ENCODE measurements around the gene SCART1. TPM values are rescaled to one million over a fixed set of nuclear protein-coding genes. Genes with fewer than 3 reads are reported as not detected.
A peak's percentile ranks its signal among the peaks of the same experiment; 100 is the strongest.

Gene SCART1
- total RNA-seq, 1 donor from 2014 or later: 0.36 TPM

- no peak for TF ChIP-seq CTCF (IDR thresholded peaks at IDR 0.05; ENCODE audit: unreplicated experiment)
- Mint-ChIP-seq H3K27ac (ENCODE audit: unreplicated experiment) (no peak overlapping the region), H3K4me1 (ENCODE audit: unreplicated experiment) (no peaks in the 10 kb centered on the region), H3K27me3 (ENCODE audit: unreplicated experiment) (peaks cover 21% of the 10 kb centered on the region), H3K4me3 (ENCODE audit: unreplicated experiment) (peak overlapping the region; percentile 37), H3K9me3 (ENCODE audit: unreplicated experiment) (peaks cover 15% of the 10 kb centered on the region), H3K36me3 (ENCODE audit: low read depth, unreplicated experiment) (peaks cover 9% of the 10 kb centered on the region)
- no peak for DNase-seq (ENCODE audit: low spot score)
Measured at GRCh38 chr10:133442967-133443924, 10.5 kb upstream of the SCART1 start.

GRCh38 chr10:133444342-133445267 is 9.1 kb upstream of the SCART1 start:
- Mint-ChIP-seq H3K4me3 (ENCODE audit: unreplicated experiment) (peak overlapping the region; percentile 62), H3K27me3 (ENCODE audit: unreplicated experiment) (peaks cover 18% of the 10 kb centered on the region), H3K36me3 (ENCODE audit: low read depth, unreplicated experiment) (peaks cover 4% of the 10 kb centered on the region), H3K27ac (ENCODE audit: unreplicated experiment) (no peak overlapping the region), H3K4me1 (ENCODE audit: unreplicated experiment) (no peaks in the 10 kb centered on the region), H3K9me3 (ENCODE audit: unreplicated experiment) (peaks cover 9% of the 10 kb centered on the region)
- no peak for DNase-seq (ENCODE audit: low spot score)
- TF ChIP-seq CTCF (IDR thresholded peaks at IDR 0.05; ENCODE audit: unreplicated experiment): no peak

GRCh38 chr10:133445268-133445732 is 8.4 kb upstream of the SCART1 start:
- Mint-ChIP-seq H3K4me1 (ENCODE audit: unreplicated experiment) (no peaks in the 10 kb centered on the region), H3K27ac (ENCODE audit: unreplicated experiment) (no peak overlapping the region), H3K4me3 (ENCODE audit: unreplicated experiment) (peak overlapping the region; percentile 62), H3K27me3 (ENCODE audit: unreplicated experiment) (peaks cover 18% of the 10 kb centered on the region), H3K36me3 (ENCODE audit: low read depth, unreplicated experiment) (peaks cover 4% of the 10 kb centered on the region), H3K9me3 (ENCODE audit: unreplicated experiment) (peaks cover 9% of the 10 kb centered on the region)
- no peak for DNase-seq (ENCODE audit: low spot score)
- no peak for TF ChIP-seq CTCF (IDR thresholded peaks at IDR 0.05; ENCODE audit: unreplicated experiment)

GRCh38 chr10:133445751-133446708 is 7.7 kb upstream of the SCART1 start:
- Mint-ChIP-seq H3K36me3 (ENCODE audit: low read depth, unreplicated experiment) (peaks cover 4% of the 10 kb centered on the region), H3K27ac (ENCODE audit: unreplicated experiment) (no peak overlapping the region), H3K4me3 (ENCODE audit: unreplicated experiment) (no peak overlapping the region), H3K27me3 (ENCODE audit: unreplicated experiment) (peaks cover 18% of the 10 kb centered on the region), H3K4me1 (ENCODE audit: unreplicated experiment) (no peaks in the 10 kb centered on the region), H3K9me3 (ENCODE audit: unreplicated experiment) (peaks cover 9% of the 10 kb centered on the region)
- no peak for TF ChIP-seq CTCF (IDR thresholded peaks at IDR 0.05; ENCODE audit: unreplicated experiment)
- DNase-seq (ENCODE audit: low spot score): no peak
